Measurements from ENCODE around the gene ITGB2.

ITGB2 gene

DNA sequence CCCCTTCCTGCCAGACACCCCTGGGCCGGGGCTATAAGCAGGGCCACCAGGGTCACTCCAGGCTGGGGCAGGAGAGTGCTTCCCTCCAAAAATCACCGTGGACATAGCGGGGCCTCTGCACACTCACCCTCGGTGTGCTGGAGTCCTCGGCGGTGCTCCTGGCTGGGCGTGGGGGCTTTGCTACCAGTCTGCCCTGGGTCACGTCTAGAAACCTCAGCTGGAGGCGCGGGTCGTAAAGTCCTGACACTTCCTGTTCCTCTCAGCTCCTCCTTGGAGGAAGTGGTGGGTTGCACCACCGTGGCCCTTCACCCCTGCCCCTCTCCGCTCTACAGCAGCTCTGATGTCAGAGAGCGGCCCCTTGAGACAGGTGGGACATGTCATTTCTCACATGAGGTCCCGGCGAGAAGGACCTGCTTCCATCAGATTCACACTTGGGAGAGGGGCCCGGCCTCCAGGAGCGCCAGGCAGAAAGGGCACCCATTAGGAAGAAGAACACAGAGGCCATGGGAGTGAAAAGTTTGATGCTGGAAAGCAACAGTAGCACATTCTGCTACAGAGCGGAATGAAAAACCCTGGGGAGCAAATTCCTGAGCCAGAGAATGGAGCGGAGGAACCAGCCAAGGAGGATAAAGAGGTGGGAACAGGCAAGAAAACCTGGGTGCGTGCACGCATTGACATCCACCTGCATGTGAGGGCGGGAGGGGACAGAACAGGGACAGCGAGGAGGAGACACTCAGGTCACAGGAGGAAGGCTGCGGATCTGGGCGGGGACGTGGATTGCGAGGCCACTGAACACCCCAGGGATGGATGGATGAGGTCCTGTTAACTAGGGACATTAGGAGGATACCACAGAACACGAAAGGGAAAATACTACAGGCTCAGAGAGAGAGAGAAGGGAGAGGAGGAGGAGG, at the start of gene ITGB2:
Gene ITGB2, minus strand, starts transcription at position 206 of the 911 bp plus-strand sequence. CDS start 10,117 bp downstream, outside the sequence.
- DNase-seq = no peak

DNA sequence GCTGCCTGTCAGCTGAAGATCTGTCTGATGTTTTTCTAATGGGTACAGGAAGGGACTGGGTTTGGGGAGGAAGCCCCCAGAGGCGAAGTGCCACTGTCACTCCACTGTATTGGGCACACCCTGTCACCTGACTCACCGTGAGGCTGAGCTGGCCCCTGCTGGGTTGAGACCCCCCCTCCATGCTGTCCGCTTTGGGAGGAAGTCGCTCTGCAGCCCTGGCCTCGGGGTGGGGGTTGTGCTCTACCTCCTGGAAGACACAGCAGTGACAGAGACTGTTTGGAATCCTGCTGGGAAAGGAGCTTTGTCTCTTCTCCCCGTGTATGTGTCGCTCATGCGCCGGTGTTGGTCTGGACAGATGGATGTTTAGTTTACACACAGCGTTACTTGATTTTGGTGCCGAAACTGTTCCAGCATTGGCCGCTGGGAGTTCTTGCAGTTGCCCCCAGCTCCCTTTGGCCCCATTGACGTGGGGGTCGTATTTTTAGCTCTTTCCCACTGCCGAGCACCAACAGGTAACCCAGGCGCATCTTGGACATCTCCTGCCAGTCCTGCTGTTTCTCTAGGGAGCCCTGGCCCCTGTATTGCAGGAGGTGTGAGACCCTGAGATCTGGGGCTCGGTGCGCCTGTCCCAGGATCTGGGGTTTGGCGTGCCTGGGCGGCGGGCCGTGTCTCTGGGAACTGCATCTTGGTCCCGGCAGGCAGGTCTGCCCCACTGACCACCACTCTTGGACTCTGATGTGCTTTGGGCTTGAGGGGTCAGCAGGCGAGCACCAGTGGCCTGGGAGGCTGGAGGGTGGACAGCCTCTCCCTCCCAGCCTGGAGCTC, 49.4 kb upstream of the ITGB2 start:
- no peak for DNase-seq

DNA sequence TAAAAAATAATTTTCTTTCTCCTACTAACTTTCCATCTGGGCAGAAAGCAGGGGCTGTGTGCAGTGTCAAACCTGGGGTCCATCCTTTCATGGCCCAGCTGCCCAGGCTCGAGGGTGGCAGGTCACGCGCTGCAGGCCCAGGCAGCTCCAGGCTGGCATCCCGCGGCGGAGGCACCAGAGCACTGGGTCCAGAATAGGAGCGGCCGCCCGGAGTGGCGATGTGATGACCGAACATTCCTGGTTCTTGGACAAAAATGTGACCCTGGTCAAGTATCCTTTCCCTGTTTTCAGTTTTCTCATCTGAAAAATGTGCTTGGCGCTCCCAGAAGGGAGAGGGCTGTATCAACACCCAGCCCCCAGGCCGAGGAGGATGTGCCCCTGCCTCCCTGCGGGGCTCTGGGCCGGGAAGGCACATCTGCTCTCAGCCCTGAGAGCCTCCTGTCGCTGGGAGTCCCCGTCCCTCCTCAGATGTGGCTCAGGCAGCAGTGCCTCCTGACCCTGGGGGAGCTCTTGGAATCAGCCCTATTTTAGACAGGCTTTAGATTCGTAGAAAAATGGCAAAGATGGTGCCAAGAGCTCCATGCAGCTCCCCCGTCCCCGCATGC, 48.5 kb upstream of the ITGB2 start:
- no peak for DNase-seq

DNA sequence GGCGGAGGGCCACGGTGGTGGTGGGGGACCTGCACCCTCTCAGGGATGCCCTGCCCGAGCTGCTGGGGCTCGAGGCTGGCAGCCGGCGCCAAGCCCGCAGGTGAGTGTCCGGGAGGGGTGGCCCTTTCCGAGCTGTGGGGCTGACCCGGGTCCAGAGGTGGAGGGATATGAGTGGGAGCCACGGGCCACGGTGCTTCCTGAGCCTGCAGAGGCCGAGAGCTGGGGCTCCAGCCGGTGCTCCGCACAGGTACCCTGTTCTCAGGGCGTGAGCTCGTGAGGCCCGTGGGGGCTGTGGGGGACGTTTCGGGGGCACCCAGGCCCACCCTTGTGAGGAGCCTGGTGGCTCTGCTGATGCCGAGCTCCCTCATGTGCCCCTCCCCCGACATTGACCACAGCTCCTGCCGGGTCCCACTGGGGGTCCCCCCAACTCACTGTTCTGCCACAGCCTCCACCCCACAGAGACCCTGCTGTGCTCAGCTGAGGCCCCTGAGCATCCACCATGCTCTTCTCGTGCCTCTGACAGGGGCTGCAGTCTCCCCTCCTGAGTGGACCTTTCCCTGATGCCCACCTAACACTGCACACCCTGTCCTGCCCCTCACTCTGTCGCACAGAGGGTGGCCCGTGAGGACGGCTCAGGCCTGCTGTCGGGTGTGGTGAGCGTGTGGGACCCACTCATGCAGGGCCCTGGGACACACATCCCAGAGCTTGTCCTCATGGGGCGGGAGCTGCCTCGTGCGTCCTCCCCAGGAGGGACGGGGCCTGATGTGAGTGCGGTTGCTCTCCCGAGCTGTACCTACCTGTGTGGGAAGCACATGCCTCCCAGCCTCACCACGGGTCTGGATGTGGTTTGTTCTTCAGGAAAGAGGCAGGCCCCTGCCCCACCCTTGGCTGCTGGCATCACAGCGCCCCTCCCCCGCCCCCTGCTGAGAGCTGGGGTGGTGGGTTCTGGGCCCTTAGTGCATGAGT, 46.7 kb upstream of the ITGB2 start:
- DNase-seq = no peak

DNA sequence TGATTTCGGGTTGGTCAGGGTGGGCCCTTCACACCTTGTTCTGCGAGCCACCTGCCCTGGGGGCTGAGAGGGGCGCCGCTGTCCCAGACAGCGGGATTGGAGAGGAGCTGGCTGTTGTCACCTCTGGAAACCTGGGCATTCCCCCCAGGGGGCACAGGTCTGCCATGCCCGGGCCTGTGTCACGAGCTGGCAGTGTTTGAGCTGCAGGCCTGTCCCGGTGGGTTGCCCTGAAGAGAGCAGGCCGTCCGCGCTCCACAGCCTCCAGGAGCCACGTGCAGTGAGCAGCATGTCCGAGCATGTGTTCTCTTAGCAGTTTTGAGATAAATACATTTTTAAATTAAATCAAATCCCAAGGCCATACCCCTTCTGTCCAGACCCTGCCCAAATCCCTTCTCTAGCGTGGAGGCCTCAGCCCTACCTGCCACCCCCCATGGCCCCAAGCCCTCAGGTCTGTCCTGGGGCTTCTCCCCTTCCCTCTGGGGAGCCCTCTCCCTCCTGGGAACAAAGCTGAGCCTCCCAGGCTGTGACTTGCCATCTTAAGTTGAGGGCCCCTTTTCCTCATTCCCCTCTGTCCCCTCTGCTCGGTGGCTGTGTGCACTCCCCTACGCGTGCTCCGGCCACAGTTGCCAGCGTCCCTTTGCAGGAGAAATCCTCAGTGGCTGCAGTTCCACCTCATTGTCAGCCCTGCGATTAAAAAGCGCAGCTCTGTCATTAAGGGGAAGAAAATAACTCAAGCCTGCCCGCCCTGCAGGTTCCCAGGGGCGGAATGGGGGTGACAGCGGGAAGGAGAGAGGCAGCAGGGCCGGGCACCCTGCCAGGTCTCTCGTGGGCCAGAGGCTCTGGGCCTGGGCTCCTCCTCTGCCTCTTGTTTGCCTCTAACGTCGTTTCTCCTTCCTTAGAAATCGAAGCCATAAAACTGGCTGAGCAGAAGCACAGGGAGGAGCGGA, 45.7 kb upstream of the ITGB2 start:
- peak; percentile 80 for DNase-seq

DNA sequence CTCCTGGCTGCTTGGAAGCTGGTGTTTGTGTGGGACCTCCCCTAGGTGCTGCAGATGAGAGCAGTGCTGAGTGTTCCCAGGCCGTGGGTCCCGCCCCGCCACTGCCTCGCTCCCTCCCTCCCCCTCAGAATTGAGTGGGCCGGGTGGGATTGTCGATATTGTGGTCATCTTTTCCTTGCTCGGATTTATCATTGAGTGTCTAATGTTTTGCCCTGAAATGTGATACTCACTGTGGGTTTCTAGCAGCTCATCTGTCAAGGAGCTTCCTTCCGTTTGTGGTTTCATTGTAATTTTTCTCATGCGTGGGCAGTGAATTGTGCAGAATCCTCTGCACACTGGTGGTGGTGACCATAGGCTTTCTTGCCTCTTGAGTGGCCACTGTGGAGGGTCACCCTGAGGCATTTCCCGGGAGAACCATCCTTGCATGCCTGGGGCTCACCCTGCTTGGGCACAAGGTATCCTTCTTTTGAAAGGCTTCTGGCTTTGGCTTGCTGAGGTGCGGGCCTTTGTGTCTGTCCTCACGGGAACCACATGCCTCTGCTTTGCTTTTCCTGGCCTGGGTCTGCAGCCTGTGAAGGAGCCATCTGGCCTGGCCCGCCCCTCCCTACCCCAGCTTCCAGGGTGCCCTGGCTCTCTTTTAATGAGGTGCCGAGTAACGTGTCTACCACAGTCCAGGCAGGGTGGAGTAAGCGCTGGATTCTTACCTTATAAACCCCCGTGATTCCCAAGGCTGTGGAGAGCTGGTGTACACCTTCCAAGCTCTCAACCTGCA, 44.7 kb upstream of the ITGB2 start:
- DNase-seq = no peak

DNA sequence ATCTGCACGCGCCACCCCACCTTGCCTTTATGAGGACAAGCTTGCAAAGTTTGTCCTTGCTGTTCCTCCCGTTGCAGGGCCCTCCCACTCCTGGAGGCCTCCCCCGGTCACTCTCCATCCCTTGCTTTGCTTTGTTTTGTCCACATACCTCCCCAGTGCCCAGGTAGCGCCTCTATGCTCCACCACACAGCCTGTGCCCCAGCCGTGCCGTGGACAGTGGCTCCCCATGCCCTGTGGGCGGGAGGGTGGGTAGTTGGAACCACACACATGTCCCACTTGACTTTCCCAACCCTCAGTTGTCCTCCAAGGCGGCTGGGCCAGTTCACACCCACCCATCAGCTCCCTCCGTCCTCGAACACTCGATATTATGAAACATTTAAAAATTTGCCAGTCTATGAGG, 43.7 kb upstream of the ITGB2 start:
- DNase-seq = no peak

DNA sequence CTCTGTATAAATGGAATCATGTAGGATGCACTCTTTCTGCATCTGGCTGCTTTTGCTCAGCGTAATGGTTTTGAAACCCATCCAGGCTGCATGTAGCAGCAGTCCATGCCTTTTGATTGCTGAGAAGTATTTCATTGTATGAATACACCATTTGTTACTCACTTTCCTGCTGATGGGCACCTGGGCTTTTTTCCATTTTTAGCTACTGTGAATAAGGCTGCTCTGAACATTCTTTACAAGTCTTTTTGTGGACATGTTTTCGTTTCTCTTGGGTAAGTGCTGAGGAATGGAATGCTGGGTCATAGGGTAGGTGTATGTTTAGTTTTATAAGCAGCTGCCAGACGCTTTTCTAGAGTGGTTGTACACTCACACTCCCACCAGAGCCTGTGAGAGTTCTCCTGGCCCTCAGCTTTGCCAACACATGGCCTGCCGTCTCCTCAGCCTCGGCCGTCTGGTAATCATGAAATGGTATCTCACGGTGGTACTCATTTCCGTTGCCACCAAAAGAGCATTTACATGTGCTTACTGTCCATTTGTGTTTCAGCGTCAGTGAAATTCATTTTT, 41.8 kb upstream of the ITGB2 start:
- no peak for DNase-seq

DNA sequence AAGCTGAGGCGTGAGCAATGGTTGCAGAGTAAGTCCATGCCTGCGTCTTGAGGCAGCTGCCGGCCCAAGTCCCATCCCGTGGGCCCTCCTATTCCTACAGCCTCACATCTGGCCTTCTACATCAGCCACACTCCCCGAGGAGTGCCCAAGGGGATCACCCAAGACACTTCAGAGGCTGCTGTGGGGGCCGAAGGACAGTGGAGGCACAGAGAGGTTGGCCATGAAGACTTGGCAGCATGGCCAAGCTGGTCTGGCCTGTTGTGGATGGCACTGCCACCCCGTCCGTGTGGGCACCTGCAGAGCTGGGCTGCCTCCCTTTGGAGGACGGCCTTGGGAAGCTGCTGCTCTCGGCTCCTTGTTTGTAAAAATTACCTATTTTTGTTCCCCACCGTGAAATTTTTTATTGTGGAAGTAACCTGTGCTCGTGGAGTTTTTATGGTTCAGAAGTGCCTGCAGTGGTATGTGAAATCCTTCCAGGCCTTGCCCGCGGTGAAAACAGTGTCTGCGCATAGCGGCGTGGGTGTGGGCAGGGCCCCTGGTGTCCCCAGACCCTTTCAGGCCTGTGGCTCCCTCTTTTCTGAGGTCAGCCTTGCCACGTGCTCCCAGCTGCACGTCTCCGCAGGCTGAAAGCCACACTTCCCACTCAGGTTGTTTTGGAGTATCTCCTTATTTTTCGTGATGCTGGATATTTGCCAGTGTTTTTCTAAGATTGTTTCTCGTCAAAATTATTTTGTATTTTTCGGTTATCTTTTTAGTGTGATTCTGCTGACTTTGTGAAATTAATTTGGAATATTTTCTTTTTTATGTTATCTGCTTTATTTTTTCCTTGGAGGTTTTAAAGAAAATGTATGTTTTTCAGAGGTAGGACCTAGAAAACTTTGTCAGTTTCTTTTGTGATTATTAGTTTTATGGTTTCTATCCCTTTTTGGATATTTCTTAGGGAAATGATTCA, 39.7 kb upstream of the ITGB2 start:
- DNase-seq = no peak

DNA sequence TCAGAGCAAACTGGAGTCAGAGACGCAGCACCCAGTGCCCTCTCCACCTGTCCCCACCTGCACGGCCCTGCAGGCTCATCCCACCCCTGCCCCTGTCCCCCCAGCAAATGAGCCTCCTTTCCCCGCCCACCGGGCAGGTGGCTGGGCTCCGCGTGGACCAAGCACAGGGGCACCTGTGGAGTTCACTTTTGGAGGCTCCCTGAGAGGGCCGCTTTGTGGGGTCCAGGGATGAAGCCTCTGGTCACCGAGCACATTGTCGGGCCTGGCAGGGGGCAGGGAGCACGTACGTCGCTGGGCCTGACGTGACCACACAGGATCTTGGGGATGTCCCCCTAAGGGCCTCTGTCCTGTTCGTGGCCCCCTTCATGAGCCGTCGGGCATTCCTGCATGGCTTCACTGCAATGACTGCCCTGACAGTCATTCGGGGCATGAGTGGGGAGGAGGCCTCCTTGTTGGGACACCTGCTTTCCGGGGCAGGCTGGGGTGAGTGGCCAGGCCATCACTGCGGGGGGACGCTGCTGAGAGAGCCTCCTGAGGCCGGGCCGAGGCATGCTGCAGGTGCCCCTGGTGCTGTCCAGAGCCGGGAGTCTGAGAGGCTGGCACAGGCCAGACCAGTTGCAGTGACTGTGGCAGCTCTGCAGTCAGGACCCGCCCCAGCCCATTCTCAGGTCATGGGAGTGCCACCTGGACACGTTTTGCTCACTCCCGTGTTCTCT, 38.8 kb upstream of the ITGB2 start:
- DNase-seq = no peak

DNA sequence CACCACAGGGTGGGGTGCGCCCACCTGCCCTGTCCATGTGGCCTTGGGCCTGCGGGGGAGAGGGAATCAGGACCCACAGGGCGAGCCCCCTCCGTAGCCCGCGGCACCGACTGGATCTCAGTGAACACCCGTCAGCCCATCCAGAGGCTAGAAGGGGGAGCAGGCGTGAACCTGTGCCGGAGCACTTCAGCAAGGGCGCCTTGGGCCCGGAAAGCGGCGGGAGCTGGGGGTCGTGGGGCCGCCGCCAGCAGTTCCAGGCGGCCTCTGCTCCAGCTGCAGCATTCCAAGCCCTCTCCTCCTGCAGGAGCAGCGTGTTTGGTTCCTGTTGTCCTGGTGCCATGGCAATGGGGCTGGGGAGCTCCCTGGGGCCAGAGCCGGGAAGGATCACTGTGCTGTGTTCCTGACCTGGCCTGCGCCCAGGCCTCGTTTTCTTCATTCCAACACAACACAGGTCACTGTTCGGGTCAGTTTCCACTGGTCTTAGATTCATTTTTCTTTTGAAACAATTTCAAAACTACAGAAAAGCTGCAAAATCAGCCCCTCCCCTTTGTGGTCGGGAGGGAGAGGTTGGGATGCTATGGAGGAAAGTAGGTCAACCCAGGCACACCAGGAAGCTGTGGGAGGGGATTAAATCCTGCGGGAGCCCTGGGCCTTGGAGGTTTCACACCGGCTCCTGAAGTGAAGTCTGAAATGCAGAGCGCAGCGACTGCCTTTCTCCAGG, 37.9 kb upstream of the ITGB2 start:
- DNase-seq = peak; percentile 91

DNA sequence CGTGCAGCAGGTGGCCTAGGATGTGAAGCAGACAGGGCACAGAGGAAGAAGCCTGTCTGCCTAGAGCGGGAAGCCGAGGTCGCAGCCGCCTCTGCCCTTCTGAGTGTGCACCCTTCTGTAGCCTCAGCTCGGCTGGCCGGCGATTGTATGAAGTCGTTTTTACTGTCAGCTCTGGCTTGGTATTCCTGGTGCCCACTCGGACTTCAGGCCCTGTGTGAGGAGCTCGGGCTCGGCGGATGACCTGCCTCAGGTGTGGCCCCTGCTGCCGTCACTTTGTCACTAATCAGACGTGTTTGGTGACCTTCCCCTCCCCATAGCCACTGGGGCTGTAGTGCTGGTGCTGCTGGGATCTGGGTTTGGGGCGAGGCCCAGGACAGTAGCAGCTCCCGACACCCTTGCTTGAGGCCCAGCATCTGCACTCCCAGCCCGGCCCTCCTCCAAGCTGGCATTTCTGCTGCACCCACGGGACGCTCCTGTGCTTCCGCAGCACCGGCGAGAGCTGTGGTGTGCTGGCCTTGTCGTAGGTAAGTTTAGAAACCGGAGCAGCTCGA, 37.3 kb upstream of the ITGB2 start:
- DNase-seq = no peak

DNA sequence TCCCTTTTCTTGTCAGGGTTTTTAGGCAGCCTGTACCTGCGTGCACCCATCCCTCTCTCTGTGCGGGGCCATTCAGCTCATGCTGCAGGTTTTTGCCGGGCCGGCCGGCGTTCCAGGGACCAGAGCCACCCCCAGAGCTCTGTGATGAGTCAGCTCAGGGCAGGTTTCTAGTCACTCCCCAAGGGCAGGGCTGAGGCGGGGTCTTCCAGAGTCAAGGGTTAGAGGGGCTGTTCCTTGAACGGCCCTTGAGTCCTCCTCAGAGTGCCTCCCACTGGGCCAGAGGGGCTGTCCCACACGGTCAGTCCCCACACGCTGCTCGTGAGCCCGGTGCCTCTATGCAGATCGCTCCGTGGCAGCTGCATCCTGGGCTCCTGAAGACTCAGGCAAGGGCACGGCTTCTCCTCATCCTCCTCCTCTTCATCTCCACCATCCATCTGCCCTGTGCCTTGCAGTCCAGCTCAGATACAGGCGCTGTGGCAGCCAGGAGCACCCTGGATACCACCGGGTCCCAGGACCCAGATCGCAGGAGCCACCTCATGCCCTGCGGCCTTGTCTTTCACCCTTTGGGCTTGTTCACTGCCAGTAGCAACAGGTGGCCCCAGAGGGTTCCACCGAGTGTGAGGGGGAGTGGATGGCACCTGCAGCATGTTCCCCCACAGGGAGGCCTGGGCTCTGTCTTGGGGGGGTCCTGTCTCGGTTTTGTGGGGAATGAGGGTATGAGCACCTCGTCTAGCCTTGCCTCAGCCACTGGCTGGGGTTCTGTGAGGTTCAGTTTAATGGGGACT, 36.5 kb upstream of the ITGB2 start:
- no peak for DNase-seq

DNA sequence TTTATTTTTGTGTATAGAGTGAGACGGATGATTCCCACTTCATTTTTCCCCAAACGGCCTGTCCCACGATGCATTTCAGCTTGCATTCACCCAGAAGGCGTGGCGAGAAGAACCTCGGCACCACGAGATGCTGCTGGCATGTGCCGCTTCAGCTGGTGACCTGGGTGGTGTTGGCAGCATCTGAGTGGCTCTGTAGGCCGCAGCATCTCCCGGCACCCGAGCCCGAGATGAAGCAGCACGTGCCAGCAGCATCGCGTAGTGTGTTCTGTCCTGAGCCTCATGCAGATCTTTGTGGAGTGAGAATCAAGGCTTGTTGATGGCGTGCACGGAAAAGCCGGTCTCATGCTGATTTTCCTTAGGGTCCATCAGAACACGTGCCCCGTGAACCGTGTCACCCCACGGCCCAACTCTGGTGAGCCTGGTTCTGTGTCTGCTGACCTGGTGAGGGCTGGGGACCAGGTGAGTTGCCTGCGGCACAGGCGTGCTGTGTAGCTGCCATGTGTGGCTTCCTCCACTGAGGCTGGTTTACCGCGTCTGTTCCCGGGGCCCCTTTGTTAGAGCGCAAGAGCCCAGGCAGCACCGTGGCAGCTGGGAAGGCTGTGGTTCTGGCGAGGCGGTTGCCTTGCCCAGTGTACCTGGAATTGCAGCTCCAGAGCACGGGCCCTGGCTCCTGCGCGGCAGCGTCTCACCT, 35.8 kb upstream of the ITGB2 start:
- no peak for DNase-seq

DNA sequence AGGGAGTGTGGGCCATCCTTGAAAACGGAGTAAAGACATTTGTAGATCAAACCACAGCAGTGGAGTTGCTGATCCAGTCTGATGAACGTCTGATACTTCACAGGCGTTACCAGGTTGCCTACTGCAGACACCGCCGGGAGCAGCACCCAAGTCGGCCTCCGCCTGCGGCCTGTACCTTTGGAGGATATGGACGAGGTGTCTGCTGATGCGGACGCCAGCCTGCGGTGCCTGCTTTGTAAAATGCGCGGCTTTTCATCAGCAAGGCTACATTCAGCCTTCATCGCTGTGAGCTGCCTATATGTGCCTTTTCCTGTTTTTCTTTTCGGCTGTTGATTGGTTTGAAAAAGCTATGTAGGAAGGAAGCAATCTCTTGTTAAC, 35.1 kb upstream of the ITGB2 start:
- DNase-seq = no peak
